RWPE2 (cell line): ENCODE data around the gene VPS36.
"Not testable (repeated sequence)": the region's sequence is repeated elsewhere in the genome, so short reads cannot be mapped to it uniquely, and the experiment has no call there.

Experiments used
- ATAC-seq: fragments of 200-7000 bp; cut with Tn5 transposase; 3 replicates; pipeline ENCODE4 v1.9.1; 2021; ENCODE audit warnings: low read depth
- DNase-seq: peaks from one replicate; pipeline ENCODE4 v3.0.0-alpha.2; 2020; ENCODE audit warnings: low spot score
- H3K27ac ChIP-seq: fragments of 450-650 bp; 2 replicates; pipeline ENCODE4 v1.5.1; 2017; ENCODE audit warnings: mild to moderate bottlenecking; ENCODE audit not compliant: poor library complexity, severe bottlenecking
- H3K27me3 ChIP-seq: fragments of 250-450 bp; sonication (Bioruptor Pico); 2 replicates; pipeline ENCODE4 v1.5.1; 2021; ENCODE audit warnings: mild to moderate bottlenecking, moderate library complexity; ENCODE audit not compliant: insufficient read depth, poor library complexity, severe bottlenecking
- H3K36me3 ChIP-seq: fragments of 250-450 bp; sonication (Bioruptor Pico); 2 replicates; pipeline ENCODE4 v1.5.1; 2020; ENCODE audit warnings: low read depth, mild to moderate bottlenecking, moderate library complexity
- H3K4me1 ChIP-seq: fragments of 250-450 bp; sonication (Bioruptor Pico); 2 replicates; pipeline ENCODE4 v1.5.1; 2021; ENCODE audit warnings: mild to moderate bottlenecking, moderate library complexity; ENCODE audit not compliant: insufficient read depth, poor library complexity, severe bottlenecking
- H3K4me3 ChIP-seq: fragments of 250-450 bp; sonication (Bioruptor Pico); 2 replicates; pipeline ENCODE4 v1.5.1; 2021; ENCODE audit warnings: mild to moderate bottlenecking, moderate library complexity; ENCODE audit not compliant: severe bottlenecking
- H3K9me3 ChIP-seq: fragments of 250-450 bp; sonication (Bioruptor Pico); 2 replicates; pipeline ENCODE4 v1.5.1; 2021; ENCODE audit warnings: mild to moderate bottlenecking, moderate library complexity; ENCODE audit not compliant: severe bottlenecking
- TF ChIP-seq, protein P1 (sequence below): fragments of 450-650 bp; IDR thresholded peaks from one replicate; pipeline ENCODE4 v1.5.1; 2017; ENCODE audit warnings: mild to moderate bottlenecking, moderate library complexity; ENCODE audit not compliant: poor library complexity, severe bottlenecking

VPS36 gene

GRCh38 chr13:52450012-52450792 is at the start of gene VPS36:
VPS36 (minus strand) TSS chr13:52450634; CDS start chr13:52450594, 40 bp downstream.
- ATAC-seq (peak; percentile 73), DNase-seq (peak; percentile 83)
- peaks cover 41% of the 10 kb centered on the region for H3K4me1 ChIP-seq
- H3K36me3 ChIP-seq: peaks cover 19% of the 10 kb centered on the region
- H3K27me3 ChIP-seq: no peaks in the 10 kb centered on the region
- H3K4me3 ChIP-seq: peak within 1 kb of the TSS; percentile 95
- no peaks in the 10 kb centered on the region for H3K9me3 ChIP-seq
- H3K27ac ChIP-seq: peak within 1 kb of the TSS; percentile 74
- TF ChIP-seq, protein P1, sequence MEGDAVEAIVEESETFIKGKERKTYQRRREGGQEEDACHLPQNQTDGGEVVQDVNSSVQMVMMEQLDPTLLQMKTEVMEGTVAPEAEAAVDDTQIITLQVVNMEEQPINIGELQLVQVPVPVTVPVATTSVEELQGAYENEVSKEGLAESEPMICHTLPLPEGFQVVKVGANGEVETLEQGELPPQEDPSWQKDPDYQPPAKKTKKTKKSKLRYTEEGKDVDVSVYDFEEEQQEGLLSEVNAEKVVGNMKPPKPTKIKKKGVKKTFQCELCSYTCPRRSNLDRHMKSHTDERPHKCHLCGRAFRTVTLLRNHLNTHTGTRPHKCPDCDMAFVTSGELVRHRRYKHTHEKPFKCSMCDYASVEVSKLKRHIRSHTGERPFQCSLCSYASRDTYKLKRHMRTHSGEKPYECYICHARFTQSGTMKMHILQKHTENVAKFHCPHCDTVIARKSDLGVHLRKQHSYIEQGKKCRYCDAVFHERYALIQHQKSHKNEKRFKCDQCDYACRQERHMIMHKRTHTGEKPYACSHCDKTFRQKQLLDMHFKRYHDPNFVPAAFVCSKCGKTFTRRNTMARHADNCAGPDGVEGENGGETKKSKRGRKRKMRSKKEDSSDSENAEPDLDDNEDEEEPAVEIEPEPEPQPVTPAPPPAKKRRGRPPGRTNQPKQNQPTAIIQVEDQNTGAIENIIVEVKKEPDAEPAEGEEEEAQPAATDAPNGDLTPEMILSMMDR: peak; percentile 99

DNA sequence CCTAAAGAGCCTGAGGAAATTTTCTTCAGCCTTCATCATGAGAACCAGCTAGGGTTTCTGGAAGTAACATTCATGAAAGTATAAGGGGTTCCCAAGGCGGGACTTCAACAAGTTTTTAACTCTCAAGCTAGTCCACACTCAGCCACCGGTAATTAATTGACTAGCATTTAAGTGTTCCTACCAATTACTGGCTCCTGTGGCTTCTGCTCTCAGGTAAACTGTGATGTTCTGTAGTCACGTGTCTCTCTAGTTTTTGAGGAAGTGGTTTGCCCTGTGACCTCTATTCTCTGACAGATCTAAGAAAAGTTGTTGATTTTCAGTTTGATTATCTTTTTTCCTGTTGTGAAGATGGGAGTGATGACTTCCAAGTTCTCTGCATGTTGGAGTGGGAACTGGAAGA is 47.5 kb upstream of the VPS36 start:
- not testable (repeated sequence) for H3K9me3 ChIP-seq, DNase-seq, ATAC-seq, H3K27me3 ChIP-seq, H3K4me1 ChIP-seq, H3K27ac ChIP-seq, H3K4me3 ChIP-seq, H3K36me3 ChIP-seq

GRCh38 chr13:52494241-52494640 is 43.8 kb upstream of the VPS36 start:
- H3K4me3 ChIP-seq, H3K9me3 ChIP-seq, H3K36me3 ChIP-seq, DNase-seq, ATAC-seq, H3K27me3 ChIP-seq, H3K27ac ChIP-seq, H3K4me1 ChIP-seq: not testable (repeated sequence)

GRCh38 chr13:52491015-52491414 is 40.6 kb upstream of the VPS36 start:
- H3K4me1 ChIP-seq, ATAC-seq, H3K27me3 ChIP-seq, H3K9me3 ChIP-seq, H3K36me3 ChIP-seq, DNase-seq, H3K4me3 ChIP-seq, H3K27ac ChIP-seq: not testable (repeated sequence)

GRCh38 chr13:52488763-52489162 is 38.3 kb upstream of the VPS36 start:
- ATAC-seq, H3K27ac ChIP-seq, DNase-seq, H3K4me1 ChIP-seq, H3K27me3 ChIP-seq, H3K36me3 ChIP-seq, H3K9me3 ChIP-seq, H3K4me3 ChIP-seq: not testable (repeated sequence)

GRCh38 chr13:52487078-52487477 is 36.6 kb upstream of the VPS36 start:
- not testable (repeated sequence) for H3K27me3 ChIP-seq, H3K4me3 ChIP-seq, H3K4me1 ChIP-seq, H3K27ac ChIP-seq, H3K9me3 ChIP-seq, DNase-seq, H3K36me3 ChIP-seq
- ATAC-seq: peak; percentile 60; the same call in 2 of the 3 replicates

DNA sequence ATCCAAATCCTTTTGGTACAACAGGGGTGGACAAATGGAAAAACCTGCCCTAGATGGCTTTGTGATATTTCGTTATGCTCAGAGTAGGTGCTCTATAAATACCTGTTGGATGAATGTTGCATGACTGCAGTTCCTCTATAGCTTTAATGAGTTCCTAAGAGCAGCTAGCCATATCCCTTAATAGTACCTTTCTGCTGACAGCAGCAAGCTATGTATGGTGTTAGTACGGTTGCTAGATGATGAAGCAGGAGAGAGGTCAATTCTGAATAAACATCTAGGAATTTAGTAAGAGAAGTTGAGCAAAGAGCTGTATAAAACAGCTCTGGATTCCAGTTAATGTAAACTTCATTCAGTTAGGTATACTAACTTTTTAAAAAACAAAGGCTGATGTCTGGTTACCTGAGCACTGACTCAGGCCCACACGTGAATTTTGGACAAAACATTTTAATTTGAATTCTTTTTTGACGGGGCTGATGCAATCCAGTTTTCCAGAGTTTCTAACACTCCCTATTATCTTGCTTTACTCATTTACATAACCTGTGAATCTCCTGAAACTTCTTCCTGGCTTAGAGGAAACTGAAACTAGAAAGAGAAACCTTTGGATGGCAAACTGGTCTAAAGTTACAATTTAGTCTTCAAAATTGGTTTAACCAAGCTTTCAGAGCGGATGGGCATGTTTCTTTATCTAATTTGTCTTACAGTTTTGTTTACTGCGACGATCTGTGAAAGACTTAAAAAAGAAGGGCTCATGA is 30.4 kb upstream of the VPS36 start:
- not testable (repeated sequence) for H3K27ac ChIP-seq, H3K27me3 ChIP-seq
- peak; percentile 96 for ATAC-seq

DNA sequence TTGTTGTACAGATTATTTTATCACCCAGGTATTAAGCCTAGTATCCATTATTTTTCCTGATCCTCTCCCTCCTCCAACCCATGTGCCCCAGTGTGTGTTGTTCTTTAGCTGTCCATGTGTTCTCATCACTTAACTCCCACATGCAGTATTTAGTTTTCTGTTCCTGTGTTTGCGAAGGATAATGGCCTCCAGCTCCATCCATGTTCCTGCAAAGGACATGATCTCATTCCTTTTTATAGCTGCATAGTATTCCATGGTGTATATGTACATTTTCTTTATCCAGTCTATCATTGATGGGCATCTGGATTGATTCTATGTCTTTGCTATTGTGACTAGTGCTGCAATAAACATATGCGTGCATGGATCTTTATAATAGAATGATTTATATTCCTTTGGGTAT is 18.1 kb upstream of the VPS36 start:
- not testable (repeated sequence) for H3K27ac ChIP-seq, DNase-seq, H3K4me1 ChIP-seq, H3K27me3 ChIP-seq, H3K9me3 ChIP-seq, H3K4me3 ChIP-seq, ATAC-seq
- H3K36me3 ChIP-seq: peaks cover 92% of the 10 kb centered on the region

More for the DNA sequence above, 30.4 kb upstream of the VPS36 start:
- not testable (repeated sequence) for H3K9me3 ChIP-seq, H3K36me3 ChIP-seq, DNase-seq, H3K4me1 ChIP-seq, H3K4me3 ChIP-seq
